ENCODE results near the gene PPTC7.
"Not testable (repeated sequence)": the region's sequence is repeated elsewhere in the genome, so short reads cannot be mapped to it uniquely, and the experiment has no call there.

The PPTC7 gene

DNA sequence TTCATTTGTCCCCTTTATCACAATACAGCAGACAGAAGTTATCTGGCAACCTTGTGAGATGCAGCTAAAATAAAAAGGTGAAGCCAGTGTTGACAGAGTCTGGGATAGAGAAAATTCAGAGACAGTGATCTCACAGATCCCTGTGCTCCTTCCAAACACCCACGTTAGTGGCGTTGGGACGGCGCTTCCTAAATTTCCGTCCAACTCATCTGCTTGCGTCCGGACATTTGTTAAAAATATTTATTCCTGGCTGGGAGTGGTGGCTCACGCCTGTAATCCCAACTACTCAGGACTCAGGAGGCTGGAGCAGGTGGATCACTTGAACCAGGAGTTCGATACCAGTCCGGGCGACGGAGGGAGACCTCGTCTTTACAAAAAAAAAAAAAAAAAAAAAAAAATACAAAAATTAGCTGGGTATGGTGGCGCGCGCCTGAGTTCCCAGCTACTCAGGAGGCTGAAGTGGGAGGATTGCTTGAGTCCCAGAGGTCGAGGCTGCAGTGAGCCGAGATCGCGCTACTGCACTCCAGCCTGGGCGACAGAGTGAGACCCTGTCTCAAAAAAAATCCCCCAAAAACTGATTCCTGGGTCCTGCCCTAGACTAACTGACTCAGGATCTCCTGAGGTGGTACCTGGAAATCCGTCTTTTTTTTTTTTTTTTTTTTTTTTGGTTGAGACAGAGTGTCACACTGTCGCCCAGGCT, 30.1 kb upstream of the PPTC7 start:
- Histone ChIP-seq H4K20me1 (ENCODE audit: insufficient read depth, low read length) (no peaks in the 10 kb centered on the region), H3K27ac (ENCODE audit: low read length) (no peak overlapping the region), H3K9ac (ENCODE audit: low read length) (peak overlapping the region; percentile 71), H3K4me1 (ENCODE audit: low read length) (peaks cover 25% of the 10 kb centered on the region), H3K4me3 (ENCODE audit: low read length) (peak overlapping the region; percentile 84), H2AFZ (ENCODE audit: low read depth, low read length) (peak overlapping the region; percentile 62), H3K27me3 (ENCODE audit: low read depth, low read length) (no peaks in the 10 kb centered on the region), H3K36me3 (replicated peaks; ENCODE audit: low read depth, low read length) (peaks cover 6% of the 10 kb centered on the region), H3K79me2 (ENCODE audit: low read length) (no peaks in the 10 kb centered on the region), H3K4me2 (ENCODE audit: low read length) (peak overlapping the region; percentile 62), H3K9me3 (ENCODE audit: insufficient read depth, low read length) (no peaks in the 10 kb centered on the region)
- no peak for TF ChIP-seq EZH2phosphoT487 (IDR thresholded peaks at IDR 0.05; ENCODE audit: low read depth)
- TF ChIP-seq, protein P1, sequence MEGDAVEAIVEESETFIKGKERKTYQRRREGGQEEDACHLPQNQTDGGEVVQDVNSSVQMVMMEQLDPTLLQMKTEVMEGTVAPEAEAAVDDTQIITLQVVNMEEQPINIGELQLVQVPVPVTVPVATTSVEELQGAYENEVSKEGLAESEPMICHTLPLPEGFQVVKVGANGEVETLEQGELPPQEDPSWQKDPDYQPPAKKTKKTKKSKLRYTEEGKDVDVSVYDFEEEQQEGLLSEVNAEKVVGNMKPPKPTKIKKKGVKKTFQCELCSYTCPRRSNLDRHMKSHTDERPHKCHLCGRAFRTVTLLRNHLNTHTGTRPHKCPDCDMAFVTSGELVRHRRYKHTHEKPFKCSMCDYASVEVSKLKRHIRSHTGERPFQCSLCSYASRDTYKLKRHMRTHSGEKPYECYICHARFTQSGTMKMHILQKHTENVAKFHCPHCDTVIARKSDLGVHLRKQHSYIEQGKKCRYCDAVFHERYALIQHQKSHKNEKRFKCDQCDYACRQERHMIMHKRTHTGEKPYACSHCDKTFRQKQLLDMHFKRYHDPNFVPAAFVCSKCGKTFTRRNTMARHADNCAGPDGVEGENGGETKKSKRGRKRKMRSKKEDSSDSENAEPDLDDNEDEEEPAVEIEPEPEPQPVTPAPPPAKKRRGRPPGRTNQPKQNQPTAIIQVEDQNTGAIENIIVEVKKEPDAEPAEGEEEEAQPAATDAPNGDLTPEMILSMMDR (IDR thresholded peaks at IDR 0.05; ENCODE audit: low read depth, low read length): no peak

DNA sequence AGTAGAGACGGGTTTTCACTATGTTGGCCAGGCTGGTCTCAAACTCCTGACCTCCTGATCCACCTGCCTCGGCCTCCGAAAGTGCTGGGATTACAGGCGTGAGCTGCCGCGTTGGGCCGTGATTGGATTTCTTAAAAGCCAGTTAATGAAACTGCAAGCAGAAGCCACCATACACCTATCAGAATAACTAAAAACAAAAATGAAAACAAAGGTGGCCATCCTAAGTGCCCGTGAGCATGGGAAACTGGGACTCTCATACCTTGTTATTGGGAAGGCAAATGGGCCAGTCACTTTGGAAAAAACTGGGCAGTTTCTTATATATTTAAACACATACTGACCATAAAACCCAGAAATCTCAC, 23.1 kb upstream of the PPTC7 start:
- no peaks in the 10 kb centered on the region for H3K36me3 ChIP-seq (replicated peaks; ENCODE audit: low read depth, low read length)
- H3K9ac ChIP-seq (ENCODE audit: low read length): peak overlapping the region; percentile 62
- no peak for TF ChIP-seq EZH2phosphoT487 (IDR thresholded peaks at IDR 0.05; ENCODE audit: low read depth)
- TF ChIP-seq, protein P1 (IDR thresholded peaks at IDR 0.05; ENCODE audit: low read depth, low read length): no peak
- H2AFZ ChIP-seq (ENCODE audit: low read depth, low read length): no peak overlapping the region
- no peaks in the 10 kb centered on the region for H3K27me3 ChIP-seq (ENCODE audit: low read depth, low read length)
- H4K20me1 ChIP-seq (ENCODE audit: insufficient read depth, low read length): no peaks in the 10 kb centered on the region
- peak overlapping the region; percentile 51 for H3K4me2 ChIP-seq (ENCODE audit: low read length)
- peak overlapping the region; percentile 87 for H3K27ac ChIP-seq (ENCODE audit: low read length)
- H3K4me1 ChIP-seq (ENCODE audit: low read length): peaks cover 49% of the 10 kb centered on the region
- H3K79me2 ChIP-seq (ENCODE audit: low read length): no peaks in the 10 kb centered on the region
- H3K9me3 ChIP-seq (ENCODE audit: insufficient read depth, low read length): no peaks in the 10 kb centered on the region
- peak overlapping the region; percentile 63 for H3K4me3 ChIP-seq (ENCODE audit: low read length)

DNA sequence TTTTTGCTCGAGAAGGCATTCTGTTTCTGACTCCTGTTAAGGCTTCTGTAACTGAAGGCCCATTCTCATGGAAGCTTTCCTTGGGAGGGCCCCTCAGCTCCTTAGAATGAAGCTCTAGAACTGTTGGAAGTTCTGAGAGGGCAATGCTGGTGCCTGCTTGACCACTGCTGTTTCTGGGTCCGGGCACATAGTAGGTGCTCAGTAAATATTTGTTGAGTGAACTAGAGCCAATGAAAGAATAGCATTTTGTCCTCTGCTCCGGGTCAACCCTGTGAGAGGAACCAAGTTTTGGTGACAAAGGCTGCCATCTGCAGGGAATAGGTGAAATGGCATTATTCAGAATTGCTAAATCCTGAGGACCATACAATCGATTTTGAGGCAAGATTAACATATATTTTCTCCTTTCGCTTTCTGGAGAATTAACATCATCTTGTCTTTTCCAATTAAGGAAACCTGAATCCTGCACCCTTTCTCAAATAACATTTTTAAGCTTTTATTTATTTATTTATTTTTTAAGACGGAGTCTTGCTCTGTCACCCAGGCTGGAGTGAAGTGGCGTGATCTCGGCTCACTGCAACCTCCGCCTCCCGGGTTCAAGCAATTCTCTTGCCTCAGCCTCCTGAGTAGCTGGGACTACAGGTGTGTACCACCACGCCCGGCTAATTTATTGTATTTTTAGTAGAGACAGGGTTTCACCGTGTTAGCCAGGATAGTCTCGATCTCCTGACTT, 19.1 kb upstream of the PPTC7 start:
- not testable (repeated sequence) for H4K20me1 ChIP-seq (ENCODE audit: insufficient read depth, low read length); H3K27me3 ChIP-seq (ENCODE audit: low read depth, low read length); H3K27ac ChIP-seq (ENCODE audit: low read length); H3K9me3 ChIP-seq (ENCODE audit: insufficient read depth, low read length); H3K36me3 ChIP-seq (replicated peaks; ENCODE audit: low read depth, low read length); H3K9ac ChIP-seq (ENCODE audit: low read length); H3K4me3 ChIP-seq (ENCODE audit: low read length); H3K79me2 ChIP-seq (ENCODE audit: low read length); H2AFZ ChIP-seq (ENCODE audit: low read depth, low read length); H3K4me2 ChIP-seq (ENCODE audit: low read length)
- TF ChIP-seq, protein P1 (IDR thresholded peaks at IDR 0.05; ENCODE audit: low read depth, low read length): peak; percentile 75
- peaks cover 50% of the 10 kb centered on the region for H3K4me1 ChIP-seq (ENCODE audit: low read length)

DNA sequence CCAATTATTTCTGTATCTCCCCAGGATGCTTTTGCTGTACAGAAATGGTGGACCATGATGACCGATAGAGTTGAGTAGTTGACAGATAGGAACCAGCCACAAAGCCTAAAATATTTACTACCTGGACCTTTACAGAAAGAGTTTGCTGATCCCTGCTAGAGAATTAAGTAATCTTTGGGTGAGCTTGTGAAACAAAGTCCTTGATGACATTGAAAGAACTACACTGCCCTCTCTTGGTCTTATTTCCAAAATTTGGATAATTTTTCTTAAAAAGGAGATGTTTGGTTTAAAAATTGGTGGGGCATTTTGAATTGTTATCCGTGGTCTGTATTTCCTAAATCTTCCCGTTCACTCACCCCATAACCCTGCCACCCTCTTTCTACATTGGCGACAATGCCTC, 17.1 kb upstream of the PPTC7 start:
- Histone ChIP-seq H3K9ac (ENCODE audit: low read length) (no peak overlapping the region), H3K36me3 (replicated peaks; ENCODE audit: low read depth, low read length) (no peaks in the 10 kb centered on the region), H3K4me1 (ENCODE audit: low read length) (peaks cover 34% of the 10 kb centered on the region), H3K27ac (ENCODE audit: low read length) (no peak overlapping the region), H2AFZ (ENCODE audit: low read depth, low read length) (peak overlapping the region; percentile 43; the same call in 1 of the 2 replicates), H3K79me2 (ENCODE audit: low read length) (no peaks in the 10 kb centered on the region), H3K27me3 (ENCODE audit: low read depth, low read length) (no peaks in the 10 kb centered on the region), H3K4me3 (ENCODE audit: low read length) (no peak overlapping the region), H4K20me1 (ENCODE audit: insufficient read depth, low read length) (no peaks in the 10 kb centered on the region), H3K9me3 (ENCODE audit: insufficient read depth, low read length) (no peaks in the 10 kb centered on the region), H3K4me2 (ENCODE audit: low read length) (peak overlapping the region; percentile 18)
- TF ChIP-seq EZH2phosphoT487 (IDR thresholded peaks at IDR 0.05; ENCODE audit: low read depth): no peak
- TF ChIP-seq, protein P1 (IDR thresholded peaks at IDR 0.05; ENCODE audit: low read depth, low read length): peak; percentile 77
